GM19324 (cell line): ENCODE results near the gene PTPN13.

Experiments used
- ATAC-seq: cut with Tn5 transposase; IDR thresholded peaks from one replicate; pipeline ENCODE4 v1.9.1; 2021; ENCODE audit warnings: mild to moderate bottlenecking, moderate library complexity; ENCODE audit not compliant: unreplicated experiment, low FRiP score

Gene PTPN13

GRCh38 chr4:86810847-86811246 is 216.7 kb downstream of the PTPN13 start:
- ATAC-seq: no peak

GRCh38 chr4:86815653-86816052 is 221.5 kb downstream of the PTPN13 start:
- ATAC-seq: no peak

- ATAC-seq: no peak
Observed at GRCh38 chr4:86816501-86817273, 222.6 kb downstream of the PTPN13 start.

- ATAC-seq: no peak
Observed at GRCh38 chr4:86818211-86818610, 224.1 kb downstream of the PTPN13 start.

- no peak for ATAC-seq
Observed at GRCh38 chr4:86818841-86819240, 224.7 kb downstream of the PTPN13 start.

- ATAC-seq: no peak
Observed at GRCh38 chr4:86819561-86819960, 225.4 kb downstream of the PTPN13 start.

- ATAC-seq: no peak
Observed at GRCh38 chr4:86821151-86821550, 227.0 kb downstream of the PTPN13 start.

- ATAC-seq: no peak
Observed at GRCh38 chr4:86822136-86822535, 228.0 kb downstream of the PTPN13 start.

GRCh38 chr4:86825511-86825910 is 231.4 kb downstream of the PTPN13 start:
- ATAC-seq: no peak

- ATAC-seq: no peak
Observed at GRCh38 chr4:86831262-86832130, 237.4 kb downstream of the PTPN13 start.

GRCh38 chr4:86833615-86834014 is 239.5 kb downstream of the PTPN13 start:
- ATAC-seq: no peak

GRCh38 chr4:86834901-86835300 is 240.8 kb downstream of the PTPN13 start:
- no peak for ATAC-seq

- ATAC-seq: no peak
Observed at GRCh38 chr4:86835677-86836076, 241.6 kb downstream of the PTPN13 start.

GRCh38 chr4:86837691-86838503 is 243.8 kb downstream of the PTPN13 start:
- no peak for ATAC-seq

GRCh38 chr4:86840858-86841257 is 246.7 kb downstream of the PTPN13 start:
- no peak for ATAC-seq

GRCh38 chr4:86841309-86841708 is 247.2 kb downstream of the PTPN13 start:
- ATAC-seq: no peak

GRCh38 chr4:86845593-86845992 is 251.5 kb downstream of the PTPN13 start:
- ATAC-seq: no peak

GRCh38 chr4:86846921-86847320 is 252.8 kb downstream of the PTPN13 start:
- no peak for ATAC-seq

GRCh38 chr4:86847571-86847970 is 253.5 kb downstream of the PTPN13 start:
- no peak for ATAC-seq

GRCh38 chr4:86848136-86848535 is 254.0 kb downstream of the PTPN13 start:
- no peak for ATAC-seq
